T-helper 17 cell (primary cell): ENCODE data around the gene ENOPH1. TPM values are rescaled to one million over a fixed set of nuclear protein-coding genes. Genes with fewer than 3 reads are reported as not detected.

Experiments
- total RNA-seq, 4 donors: library from RNA in 2 of 4; stranded (reverse) in 2 of 4; gene quantifications; one replicate each; pipeline ENCODE4 v1.2.3 and lab custom pipeline; 2022 to 2026

The ENOPH1 gene
- total RNA-seq, 2 donors from 2014 or later, result 18.3 to 22.4 TPM

Other genes with a start within 250 kb of the ENOPH1 start
- gene HNRNPD, start 56.6 kb upstream of the ENOPH1 start, total RNA-seq, result 100 to 1,000 TPM; 212 to 226 TPM
- gene HNRNPDL, start 128 bp upstream of the ENOPH1 start, total RNA-seq, result 100 to 1,000 TPM; 339 to 360 TPM
- under 1 TPM; 0.15 to 0.37 TPM for gene TMEM150C, start 131.4 kb downstream of the ENOPH1 start, total RNA-seq